Measurements from ENCODE around the gene ECT2L. TPM values are rescaled to one million over a fixed set of nuclear protein-coding genes. Genes with fewer than 3 reads are reported as not detected.

ECT2L gene
- total and polyA plus RNA-seq, 2 donors (not counting 3 experiments of a cell fraction or from before 2014, with no cell fraction given), result not detected

DNA sequence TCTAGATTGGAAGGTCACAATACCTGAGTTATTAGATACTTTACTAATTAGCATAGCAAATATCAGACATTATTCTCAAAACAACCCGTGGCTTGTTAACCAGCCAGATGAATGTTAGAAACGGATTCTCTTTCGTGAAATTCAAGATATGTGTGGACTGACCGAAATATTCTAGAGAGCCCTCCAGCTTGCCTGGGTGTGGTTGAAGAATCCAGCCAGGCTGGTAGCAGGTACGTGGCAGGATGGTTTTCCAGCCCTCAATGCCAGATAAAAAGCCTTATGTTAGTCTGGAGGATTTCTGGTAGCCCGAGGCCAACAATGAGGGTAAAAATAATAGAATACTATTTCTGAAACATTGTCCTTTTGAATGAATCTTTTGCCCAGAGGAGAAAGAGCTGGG lies 19.3 kb downstream of the ECT2L start:
- BruUV-seq (replicated peaks), result no TSS peak
- dilution Hi-C loops (cut with MboI; ENCODE audit: extremely low pct_ligation_motif_present, low sequenced_read_pairs) (no loop called here), intact Hi-C loops (cut with micrococcal nuclease) (loop anchor here (5.0 kb wide), 1 partner anchor 402 kb away; no protein-coding TSS in a partner anchor)
- no peak for DNase-seq (ENCODE audit: low read depth, low spot score)
- Histone ChIP-seq H3K4me3 (replicated peaks in 1 of 3; ENCODE audit: insufficient read depth in 1 of 3, low read depth in 1 of 3, low read length in 3 of 3) (no peak overlapping the region), H4K20me1 (replicated peaks; ENCODE audit: control insufficient read depth, extremely low read depth, insufficient read depth, low read length) (no peaks in the 10 kb centered on the region), H3K27me3 (ENCODE audit: control insufficient read depth in 2 of 2, insufficient read depth in 2 of 2, low read length in 2 of 2) (no peaks in the 10 kb centered on the region), H3K79me2 (ENCODE audit: control insufficient read depth, insufficient read depth, low read length) (no peaks in the 10 kb centered on the region), H3K9me3 (replicated peaks; ENCODE audit: control insufficient read depth, insufficient read depth, low read length) (no peaks in the 10 kb centered on the region), H3K27ac (ENCODE audit: insufficient read depth, low read depth, low read length) (no peak overlapping the region), H3K36me3 (ENCODE audit: control insufficient read depth in 2 of 2, extremely low read depth in 1 of 2, insufficient read depth in 2 of 2, low read length in 2 of 2) (no peaks in the 10 kb centered on the region), H3K4me2 (ENCODE audit: insufficient read depth, low read length) (no peak overlapping the region), H3K4me1 (ENCODE audit: control insufficient read depth, extremely low read depth, insufficient read depth, low read length) (peaks cover 23% of the 10 kb centered on the region), H2AFZ (ENCODE audit: low read depth, low read length) (no peak overlapping the region), H3K9ac (replicated peaks; ENCODE audit: extremely low read depth, insufficient read depth, low read length) (no peak overlapping the region), H3K9me1 (replicated peaks; ENCODE audit: control insufficient read depth, extremely low read depth, insufficient read depth, low read length) (no peaks in the 10 kb centered on the region)
- no peak for TF ChIP-seq POLR2AphosphoS5 (IDR thresholded peaks at IDR 0.05; ENCODE audit: insufficient read depth, low read depth, low read length)
- TF ChIP-seq POLR2A (IDR thresholded peaks at IDR 0.05; ENCODE audit: low read depth, low read length), result no peak
- no peak for TF ChIP-seq MYC (IDR thresholded peaks at IDR 0.05; ENCODE audit: low read depth, low read length)
- TF ChIP-seq, protein P1, sequence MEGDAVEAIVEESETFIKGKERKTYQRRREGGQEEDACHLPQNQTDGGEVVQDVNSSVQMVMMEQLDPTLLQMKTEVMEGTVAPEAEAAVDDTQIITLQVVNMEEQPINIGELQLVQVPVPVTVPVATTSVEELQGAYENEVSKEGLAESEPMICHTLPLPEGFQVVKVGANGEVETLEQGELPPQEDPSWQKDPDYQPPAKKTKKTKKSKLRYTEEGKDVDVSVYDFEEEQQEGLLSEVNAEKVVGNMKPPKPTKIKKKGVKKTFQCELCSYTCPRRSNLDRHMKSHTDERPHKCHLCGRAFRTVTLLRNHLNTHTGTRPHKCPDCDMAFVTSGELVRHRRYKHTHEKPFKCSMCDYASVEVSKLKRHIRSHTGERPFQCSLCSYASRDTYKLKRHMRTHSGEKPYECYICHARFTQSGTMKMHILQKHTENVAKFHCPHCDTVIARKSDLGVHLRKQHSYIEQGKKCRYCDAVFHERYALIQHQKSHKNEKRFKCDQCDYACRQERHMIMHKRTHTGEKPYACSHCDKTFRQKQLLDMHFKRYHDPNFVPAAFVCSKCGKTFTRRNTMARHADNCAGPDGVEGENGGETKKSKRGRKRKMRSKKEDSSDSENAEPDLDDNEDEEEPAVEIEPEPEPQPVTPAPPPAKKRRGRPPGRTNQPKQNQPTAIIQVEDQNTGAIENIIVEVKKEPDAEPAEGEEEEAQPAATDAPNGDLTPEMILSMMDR (IDR thresholded peaks at IDR 0.05; ENCODE audit: extremely low read depth in 1 of 2, insufficient read depth in 1 of 2, low read depth in 1 of 2, low read length in 2 of 2), result no peak
- TF ChIP-seq JUN (IDR thresholded peaks at IDR 0.05; ENCODE audit: borderline replicate concordance, insufficient read depth, insufficient read length, low read depth), result no peak
- TF ChIP-seq, protein P2, sequence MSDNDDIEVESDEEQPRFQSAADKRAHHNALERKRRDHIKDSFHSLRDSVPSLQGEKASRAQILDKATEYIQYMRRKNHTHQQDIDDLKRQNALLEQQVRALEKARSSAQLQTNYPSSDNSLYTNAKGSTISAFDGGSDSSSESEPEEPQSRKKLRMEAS (IDR thresholded peaks at IDR 0.05; ENCODE audit: insufficient read depth, insufficient read length), result no peak
- no peak for TF ChIP-seq EZH2 (IDR thresholded peaks at IDR 0.05; ENCODE audit: borderline replicate concordance, low read depth, low read length, severe bottlenecking)
- no peak for TF ChIP-seq GATA2 (IDR thresholded peaks at IDR 0.05; ENCODE audit: insufficient read depth, insufficient read length, low read depth, low read length)
- no peak for TF ChIP-seq FOS (IDR thresholded peaks at IDR 0.05; ENCODE audit: borderline replicate concordance, insufficient read depth, low read length)
- CTCF ChIA-PET, result interaction anchor here (0.7 to 3.2 kb wide), 17 partner anchors 12 to 554 kb away, joined by 3 to 78 read pairs (median 3); partner anchors contain the start of genes CCDC28A, ECT2L and REPS1
- FAIRE-seq, result no peak
- POLR2A ChIA-PET, result no interaction called here

All from endothelial cell of umbilical vein (primary cell).